Medulla oblongata (tissue), 1 donor: ENCODE results near the gene LRRC3.
"Not testable (repeated sequence)": the region's sequence is repeated elsewhere in the genome, so short reads cannot be mapped to it uniquely, and the experiment has no call there.

Experiments used
- DNase-seq: peaks from one replicate; pipeline ENCODE4 v3.0.0-alpha.2; 2015; ENCODE audit errors: extremely low spot score

LRRC3 gene, protein sequence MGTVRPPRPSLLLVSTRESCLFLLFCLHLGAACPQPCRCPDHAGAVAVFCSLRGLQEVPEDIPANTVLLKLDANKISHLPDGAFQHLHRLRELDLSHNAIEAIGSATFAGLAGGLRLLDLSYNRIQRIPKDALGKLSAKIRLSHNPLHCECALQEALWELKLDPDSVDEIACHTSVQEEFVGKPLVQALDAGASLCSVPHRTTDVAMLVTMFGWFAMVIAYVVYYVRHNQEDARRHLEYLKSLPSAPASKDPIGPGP

DNA sequence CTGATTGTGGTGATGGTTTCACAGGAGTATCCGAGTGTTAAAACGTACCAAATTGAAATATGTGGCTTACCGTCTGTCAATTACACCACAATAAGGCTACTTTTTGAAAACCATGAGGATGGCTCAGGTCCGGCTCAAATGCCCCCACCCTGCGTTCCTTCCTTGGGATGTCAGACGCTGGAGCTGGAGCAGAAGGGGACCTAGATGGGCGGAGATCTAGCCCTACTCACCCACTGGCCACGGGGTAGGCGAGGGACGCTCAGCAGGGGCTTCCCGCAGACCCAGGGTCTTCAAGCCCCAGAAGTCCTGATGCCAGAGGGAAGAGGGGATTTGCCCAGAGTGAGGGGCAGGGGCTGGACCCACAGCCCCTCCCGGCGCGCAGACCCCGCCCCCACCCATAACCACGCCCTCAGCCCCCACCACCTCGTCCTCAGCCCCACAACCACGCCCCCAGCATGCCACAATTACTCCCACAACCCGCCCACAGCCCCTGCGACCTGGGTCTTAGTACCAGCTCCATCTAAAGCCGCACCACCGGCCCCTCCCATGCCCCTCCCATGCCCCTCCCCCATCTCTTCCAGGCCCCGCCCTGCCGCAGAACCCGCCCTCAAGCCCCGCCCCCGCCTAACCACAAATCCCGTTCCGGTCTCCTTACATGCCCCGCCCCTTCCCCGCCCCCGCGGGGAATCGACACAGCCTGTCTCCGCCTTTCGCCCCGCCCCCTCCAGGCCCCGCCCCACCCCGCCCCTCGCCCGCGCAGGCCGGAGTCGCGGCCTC is at the start of gene LRRC3:
Gene LRRC3 (plus strand): TSS at position 764 of the 777 bp plus-strand sequence. CDS start 1,135 bp downstream, outside the sequence.
- peak; percentile 29 for DNase-seq

DNA sequence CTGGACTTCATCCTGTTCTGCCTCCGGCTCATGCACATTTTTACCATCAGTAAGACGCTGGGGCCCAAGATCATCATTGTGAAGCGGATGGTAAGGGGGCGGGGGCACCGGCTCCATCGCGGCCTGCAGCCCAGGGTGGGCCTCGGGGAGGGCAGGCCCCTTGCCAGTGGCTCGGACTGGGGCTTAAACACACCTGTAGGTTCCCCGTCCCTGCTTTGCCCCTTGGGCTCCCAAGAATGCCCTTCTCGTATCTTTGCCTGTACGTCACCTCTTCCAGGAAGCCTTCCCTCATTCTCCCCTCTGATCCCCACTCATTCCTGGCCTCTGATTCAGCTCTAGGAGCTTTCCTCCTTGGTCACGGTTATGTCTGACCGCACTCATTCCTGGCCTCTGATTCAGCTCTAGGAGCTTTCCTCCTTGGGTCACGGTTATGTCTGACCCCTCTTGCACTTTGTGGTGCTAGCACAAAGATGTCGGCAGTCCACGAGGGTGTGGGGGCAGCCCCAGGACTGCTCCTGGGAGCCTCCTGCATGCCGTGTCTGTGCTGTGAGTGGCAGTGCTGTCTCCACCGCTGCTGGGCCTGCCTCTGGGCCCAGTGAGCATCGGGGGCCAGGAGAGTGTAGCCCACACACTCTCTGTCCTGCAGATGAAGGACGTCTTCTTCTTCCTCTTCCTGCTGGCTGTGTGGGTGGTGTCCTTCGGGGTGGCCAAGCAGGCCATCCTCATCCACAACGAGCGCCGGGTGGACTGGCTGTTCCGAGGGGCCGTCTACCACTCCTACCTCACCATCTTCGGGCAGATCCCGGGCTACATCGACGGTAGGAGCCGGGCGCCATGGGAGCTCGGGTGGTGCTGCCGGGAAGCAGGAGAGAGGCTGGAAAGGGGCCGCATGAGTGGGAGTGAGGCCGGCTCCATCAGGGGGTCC is 49.1 kb upstream of the LRRC3 start:
- DNase-seq, result no peak

DNA sequence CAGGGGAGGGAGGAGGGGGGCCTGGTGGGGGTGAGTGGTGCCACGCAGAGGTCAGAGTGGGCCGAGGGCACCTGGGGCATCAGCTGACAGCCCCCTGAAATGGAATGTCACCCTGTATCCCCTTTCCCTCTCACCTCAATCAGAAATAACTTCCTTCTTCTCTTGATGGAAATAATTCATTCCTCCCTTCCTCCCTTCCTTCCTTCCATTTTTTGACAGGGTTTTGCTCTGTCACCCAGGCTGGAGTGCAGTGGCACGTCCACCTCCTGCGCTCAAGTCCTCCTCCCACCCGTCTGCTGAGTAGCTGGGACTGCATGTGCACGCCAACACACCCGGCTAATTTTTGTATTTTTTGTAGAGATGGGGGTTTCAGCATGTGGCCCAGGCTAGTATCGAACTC is 48.4 kb upstream of the LRRC3 start:
- DNase-seq, result no peak

DNA sequence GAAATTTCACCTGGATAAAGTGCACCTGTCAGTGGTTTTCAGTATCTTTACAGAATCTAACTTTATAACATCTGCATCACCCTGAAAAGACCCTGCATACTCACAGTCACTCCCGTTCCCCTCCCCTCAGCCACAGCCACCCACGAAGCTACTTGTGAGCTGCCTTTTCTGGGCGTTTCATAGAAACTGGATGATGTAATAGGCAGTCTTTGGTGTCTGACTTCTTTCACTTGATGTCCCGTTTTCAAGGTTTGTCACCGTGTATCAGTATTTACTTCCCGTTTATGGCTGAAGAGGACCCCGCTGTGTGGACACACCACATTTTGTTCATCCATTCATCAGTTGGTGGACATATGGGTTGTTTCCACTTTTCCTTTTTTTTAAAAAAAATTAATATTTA is 47.8 kb upstream of the LRRC3 start:
- no peak for DNase-seq

DNA sequence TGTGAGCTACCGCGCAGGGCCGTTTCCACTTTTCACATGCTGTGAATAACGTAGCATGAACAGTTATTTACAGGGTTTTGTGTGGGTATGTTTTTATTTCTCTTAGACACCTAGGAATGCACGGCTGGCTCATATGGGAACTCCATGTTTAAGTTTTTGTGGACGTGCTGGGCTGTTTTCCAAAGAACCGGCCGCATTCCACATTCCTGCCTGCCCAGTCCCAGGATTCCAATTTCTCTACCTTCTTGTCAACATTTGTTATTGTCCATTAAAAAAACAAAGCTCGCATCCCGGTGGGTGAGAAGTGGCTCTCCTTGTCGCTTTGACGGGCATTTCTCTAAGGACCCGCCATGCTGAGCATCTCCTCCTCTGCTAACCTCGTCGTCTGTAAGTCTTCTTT is 47.1 kb upstream of the LRRC3 start:
- no peak for DNase-seq

DNA sequence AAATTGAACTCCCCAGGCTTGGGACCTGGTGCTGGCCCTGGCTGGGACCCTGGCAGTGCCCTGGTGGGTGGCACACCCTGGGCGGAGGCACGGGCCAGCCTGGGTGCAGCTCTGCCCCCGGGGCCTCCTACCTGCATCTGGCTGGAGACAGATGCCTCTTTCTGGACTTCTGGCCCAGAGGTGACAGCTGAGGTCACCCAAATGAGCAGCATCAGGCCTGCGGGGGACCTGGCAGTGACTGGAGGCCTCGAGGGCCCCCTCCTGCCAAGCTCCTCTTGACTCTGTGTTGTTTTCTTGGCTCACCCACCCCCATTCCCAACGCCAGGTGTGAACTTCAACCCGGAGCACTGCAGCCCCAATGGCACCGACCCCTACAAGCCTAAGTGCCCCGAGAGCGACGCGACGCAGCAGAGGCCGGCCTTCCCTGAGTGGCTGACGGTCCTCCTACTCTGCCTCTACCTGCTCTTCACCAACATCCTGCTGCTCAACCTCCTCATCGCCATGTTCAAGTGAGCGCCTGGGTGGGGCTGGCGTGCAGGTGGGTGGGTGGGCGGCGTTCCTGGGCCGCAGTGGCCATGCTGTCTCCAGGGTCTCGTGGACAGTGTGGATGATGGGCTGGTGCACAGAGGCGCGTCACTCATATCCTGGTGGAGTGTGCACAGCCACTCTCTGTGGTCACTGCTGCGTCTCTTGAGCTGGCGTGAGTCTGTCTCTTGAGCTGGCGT is 41.6 kb upstream of the LRRC3 start:
- DNase-seq, result no peak

DNA sequence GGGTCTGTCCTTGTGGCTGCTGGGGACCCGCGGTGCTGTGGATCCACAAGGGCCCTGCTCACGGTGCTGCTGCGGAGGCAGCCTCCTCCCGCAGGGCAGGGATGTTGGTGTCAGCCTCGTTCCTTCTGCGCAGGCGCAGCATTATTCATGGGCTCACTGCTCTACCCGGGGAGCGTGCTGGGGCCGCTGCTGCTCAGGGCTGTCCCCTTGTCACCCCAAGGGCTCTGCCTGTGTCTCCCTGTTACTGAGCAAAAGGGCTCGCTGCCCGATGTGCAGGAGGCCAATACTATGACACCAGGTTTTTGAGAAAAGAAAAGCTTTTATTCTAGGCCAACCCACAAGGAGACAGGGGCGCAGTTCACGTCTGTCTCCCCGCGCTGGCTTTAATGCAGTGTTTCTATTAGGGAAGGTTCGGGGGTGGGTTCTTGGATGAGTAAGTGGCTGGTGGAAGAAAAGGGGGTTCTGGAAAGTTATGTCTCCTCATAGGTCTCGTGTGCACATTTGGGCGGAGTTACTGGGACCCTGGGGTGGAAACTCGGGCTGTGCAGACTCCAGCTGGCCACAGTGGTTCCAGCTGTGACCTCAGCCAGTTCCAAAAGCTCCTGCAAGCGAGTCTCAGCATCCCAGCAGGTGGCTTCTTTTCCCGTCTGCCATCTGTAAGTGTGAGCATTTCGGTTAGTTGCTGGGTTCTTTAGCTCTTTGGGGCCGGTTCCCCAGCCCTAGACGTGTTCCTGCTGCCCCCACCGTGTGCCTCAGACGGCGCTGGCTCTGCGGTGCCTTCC is 40.8 kb upstream of the LRRC3 start:
- DNase-seq, result no peak

DNA sequence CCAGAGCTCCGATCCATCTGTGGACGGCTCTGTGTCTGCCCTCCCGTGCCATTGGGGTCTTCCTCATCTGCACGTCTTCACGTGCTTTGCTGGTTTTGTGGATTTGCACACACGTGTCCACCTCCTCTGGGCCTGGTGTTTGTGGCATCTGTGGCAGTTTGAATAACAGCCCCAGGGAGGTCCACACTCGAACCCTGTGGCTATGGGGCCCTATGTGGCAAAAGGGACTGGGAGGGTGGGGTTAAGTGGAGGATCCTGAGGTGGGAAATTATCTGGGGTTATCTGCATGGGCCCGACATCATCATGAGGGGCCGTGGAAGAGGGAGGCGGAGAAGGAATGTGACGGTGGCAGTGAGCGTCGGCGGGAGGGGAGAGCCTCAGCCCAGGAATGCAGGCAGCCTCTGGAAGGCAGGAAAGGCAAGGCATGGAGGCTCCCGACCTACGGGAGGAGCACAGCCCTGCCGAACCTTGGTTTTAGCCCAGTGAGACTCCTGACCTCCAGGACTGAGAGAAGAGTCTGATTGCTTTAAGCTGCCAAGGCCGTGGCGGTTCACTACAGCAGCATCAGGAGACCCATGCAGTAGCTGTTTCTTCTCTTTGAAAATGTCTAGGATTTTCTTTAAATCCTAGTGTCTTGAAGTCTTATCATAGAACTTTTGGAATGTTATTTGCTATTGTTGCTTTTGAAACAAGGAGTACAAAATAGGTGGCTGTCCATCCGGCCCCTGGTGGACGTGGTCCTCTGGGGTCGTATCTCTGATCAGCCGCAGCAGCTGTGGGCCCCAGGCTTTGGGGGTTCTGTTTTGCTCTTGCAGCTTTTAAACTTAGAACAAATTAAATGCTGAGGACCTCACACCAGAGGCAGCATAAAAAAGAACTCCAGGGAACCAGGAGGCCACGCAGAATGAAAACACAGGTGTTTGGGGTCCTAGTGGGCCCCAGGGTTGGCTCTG is 40.0 kb upstream of the LRRC3 start:
- no peak for DNase-seq

DNA sequence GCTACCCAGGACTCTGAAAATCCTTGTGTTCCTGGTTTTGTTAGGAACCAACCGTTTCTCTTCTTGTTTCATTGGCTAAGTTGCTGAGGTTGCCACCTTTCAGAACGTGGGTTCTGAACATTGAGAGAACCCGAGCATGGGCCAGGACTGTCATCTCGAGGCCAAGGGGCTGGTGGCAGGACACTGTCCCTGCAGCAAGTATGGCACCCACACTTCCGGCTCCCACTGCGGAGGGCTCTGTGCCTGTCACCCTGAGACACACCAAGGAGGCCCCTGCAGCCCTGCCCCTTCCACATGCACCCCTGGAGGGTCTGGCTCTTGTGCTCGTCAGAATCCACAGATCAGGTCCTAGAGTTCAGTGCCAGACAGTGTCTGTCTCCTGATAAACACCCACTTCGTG is 39.1 kb upstream of the LRRC3 start:
- DNase-seq, result no peak

DNA sequence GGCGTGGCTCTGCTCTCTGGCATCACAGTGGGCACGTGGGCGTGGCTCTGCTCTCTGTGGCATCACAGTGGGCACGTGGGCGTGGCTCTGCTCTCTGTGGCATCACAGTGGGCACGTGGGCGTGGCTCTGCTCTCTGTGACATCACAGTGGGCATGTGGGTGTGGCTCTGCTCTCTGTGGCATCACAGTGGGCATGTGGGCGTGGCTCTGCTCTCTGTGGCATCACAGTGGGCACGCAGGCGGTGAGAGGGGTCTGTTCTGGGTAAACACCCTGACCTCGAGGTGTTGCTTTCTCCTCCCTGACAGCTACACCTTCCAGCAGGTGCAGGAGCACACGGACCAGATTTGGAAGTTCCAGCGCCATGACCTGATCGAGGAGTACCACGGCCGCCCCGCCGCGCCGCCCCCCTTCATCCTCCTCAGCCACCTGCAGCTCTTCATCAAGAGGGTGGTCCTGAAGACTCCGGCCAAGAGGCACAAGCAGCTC is 37.6 kb upstream of the LRRC3 start:
- DNase-seq, result not testable (repeated sequence)

DNA sequence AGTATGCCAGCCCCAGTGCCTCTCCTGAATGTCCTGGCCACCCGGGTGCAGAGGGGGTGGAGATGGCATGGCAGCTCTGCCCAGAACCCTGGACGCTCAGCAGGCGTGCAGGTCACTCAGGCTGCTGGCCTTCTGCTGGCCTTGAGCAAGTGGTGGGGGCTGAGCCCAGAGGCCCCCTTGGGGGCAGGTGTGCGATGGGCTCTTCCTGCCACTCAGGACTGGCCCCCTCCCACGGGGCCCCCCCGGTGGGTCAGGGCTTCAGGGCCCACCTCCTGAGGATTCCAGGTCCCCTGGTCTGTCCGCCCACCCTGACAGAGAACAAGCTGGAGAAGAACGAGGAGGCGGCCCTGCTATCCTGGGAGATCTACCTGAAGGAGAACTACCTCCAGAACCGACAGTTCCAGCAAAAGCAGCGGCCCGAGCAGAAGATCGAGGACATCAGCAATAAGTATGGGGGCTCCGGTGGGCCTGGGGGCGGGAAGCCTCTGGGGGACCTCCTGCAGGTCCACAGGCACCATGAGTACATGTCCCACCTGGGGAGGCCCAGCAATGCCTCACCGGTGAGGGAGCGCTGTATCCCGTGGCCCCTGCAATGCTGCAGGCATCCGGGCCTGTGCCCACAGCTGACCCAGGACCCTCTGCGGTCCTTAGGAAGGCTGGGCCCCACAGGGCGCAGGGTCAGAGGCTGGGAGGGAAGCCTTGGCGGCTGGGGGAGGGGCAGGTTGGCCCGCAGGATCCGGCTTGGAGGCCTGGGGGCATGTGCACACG is 37.0 kb upstream of the LRRC3 start:
- no peak for DNase-seq

DNA sequence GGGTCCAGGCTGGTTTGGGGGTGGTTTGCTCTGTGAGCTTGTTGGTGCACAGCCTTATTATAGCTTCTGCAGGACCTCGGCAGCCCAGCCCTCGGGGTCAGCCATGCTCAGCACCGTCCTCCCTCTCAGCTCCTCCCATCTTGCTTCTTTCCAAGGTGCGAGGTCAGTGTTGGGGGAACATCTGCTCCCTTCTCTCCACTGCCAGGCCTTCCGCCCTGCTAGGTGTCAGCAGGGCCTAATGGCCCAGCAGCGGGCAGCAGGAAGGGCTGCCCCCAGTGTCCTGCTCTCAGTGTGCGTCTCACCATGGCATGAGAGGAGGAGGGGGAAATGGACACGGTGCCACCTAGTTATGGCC is 36.5 kb upstream of the LRRC3 start:
- no peak for DNase-seq

DNA sequence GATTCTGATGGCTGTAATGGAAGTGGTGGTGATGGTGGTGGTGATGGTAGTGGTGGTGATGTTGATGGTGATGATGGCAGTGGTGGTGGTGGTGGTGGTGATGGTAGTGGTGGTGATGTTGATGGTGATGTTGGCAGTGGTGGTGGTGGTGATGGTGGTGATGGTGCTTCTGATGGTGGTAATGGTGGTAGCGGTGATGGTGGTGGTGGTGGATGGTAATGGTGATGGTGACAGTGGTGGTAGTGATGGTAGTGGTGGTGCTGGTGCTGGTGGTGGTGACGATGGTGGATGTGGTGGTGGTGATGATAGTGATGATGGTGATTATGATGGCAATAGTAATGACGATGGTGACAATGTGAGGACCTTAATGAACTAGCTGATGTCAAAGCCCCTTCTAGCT is 35.6 kb upstream of the LRRC3 start:
- DNase-seq, result no peak

DNA sequence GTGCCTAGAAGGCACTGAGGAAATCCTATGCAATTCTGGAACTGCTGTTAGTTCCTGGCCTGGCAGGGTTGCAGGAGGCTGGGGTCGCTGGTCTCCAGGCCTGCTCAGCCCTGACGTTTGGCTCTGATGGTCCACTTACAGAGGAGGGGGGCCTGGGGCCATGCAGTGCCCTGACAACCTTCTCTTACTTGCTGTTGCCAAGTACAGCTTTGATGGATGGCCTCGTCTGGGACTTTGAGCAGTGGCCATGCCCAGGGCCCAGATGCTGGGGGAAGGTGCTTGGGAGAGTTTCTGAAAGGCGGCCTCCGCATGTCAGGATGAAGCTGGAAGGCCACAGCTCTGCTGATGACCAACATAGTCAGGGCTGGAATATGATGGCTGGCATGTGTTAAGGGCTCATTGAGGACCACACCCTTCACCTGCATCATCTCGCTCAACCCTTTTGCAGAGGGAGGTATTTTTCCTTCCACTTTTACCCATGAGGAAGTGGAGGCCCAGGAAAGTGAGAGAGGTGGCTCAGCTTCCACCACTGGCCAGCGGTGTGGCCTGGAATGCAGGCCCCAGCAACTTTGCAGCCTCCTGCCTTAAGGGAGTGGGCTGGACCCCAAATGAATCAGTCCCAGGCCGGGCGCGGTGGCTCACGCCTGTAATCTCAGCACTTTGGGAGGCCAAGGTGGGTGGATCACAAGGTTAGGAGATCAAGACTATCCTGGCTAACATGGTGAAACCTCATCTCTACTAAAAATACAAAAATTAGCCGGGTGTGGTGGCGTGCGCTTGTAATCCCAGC is 34.7 kb upstream of the LRRC3 start:
- DNase-seq, result no peak

DNA sequence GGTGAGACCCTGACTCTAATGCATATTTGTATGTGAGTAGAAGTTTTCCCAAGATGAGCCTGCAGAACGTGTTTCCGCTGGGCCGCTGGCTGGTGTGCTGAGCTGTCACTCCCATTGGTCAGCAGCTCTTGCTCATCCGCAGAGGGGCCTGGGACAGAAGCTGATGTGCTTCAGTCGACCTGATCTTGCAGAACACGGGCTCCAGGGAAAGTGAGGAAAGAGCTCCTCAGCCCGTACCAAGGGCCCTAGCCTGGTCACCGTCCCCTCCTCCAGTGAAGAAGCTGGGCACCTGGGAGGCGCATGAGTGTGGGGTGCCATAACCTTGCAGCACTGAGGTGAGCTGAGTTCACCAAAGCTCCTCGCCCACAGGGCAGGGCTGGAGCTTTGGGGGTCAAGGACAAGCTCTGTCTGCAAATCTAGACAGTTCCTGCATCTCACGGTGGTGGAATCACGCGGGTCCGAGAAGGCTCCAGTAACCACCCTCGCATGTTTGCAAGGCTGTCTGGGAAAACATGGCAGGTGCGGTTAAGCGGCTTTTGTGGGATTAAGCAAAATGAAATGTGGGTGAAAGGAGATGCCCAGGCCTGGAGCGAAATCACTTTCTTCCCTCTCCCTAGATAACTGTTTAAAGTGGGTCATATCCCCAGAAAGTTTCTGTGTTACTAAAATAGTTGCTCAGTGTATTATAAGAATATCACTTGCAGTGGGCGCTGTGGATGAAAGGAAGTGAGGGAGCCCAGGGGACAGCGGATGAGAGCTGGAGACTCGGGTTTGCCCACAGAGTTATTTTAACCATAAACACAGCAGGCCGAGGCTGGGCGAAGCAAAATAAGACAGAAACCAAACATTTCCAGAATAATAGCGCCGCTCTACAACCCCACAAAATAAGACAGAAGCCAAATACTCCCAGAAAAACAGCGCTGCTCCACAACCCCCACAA is 33.1 kb upstream of the LRRC3 start:
- DNase-seq, result no peak

DNA sequence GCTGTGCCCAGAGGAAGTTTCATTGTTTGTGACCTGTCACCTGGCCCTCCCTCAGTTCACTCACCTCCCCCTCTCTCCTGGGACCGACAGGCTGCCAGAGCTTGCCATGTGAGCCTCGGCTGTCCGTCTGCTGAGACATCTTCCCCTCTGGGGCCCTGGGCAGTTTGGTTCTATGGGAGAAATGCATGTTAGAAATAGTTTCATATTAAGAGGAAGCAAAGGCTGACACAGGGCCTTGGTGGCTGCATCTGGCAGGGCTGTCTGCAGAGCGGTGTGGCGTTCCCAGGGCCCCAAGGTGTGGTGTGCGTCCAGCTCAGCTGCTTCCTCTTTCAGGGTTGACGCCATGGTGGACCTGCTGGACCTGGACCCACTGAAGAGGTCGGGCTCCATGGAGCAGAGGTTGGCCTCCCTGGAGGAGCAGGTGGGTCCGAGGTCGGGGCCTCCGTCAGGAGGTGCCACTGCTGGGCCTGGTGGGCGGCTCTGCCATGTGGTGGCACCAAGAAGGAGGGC is 31.9 kb upstream of the LRRC3 start:
- no peak for DNase-seq
